HEK293 (cell line): ENCODE data around the gene LMTK3.

Experiments used
- YY1 ChIP-seq: fragments of 450-650 bp; formaldehyde crosslinking; IDR thresholded peaks from 2 replicates; pipeline ENCODE4 v1.5.1; 2018; ENCODE audit warnings: missing biosample characterization, missing genetic modification characterization
- ZFHX2 ChIP-seq: fragments of 450-650 bp; formaldehyde crosslinking; conservative IDR thresholded peaks from 2 replicates; pipeline ENCODE4 v1.5.1; 2016; ENCODE audit warnings: missing biosample characterization, missing genetic modification characterization
- ZFP3 ChIP-seq: fragments of 450-650 bp; formaldehyde crosslinking; IDR thresholded peaks from 2 replicates; pipeline ENCODE4 v1.5.1; 2016; ENCODE audit warnings: low read depth, missing biosample characterization, missing genetic modification characterization
- ZFP69B ChIP-seq: fragments of 450-650 bp; formaldehyde crosslinking; IDR thresholded peaks from 2 replicates; pipeline ENCODE4 v1.5.1; 2016; ENCODE audit warnings: missing biosample characterization, missing genetic modification characterization
- ZNF354C ChIP-seq: fragments of 450-650 bp; formaldehyde crosslinking; IDR thresholded peaks from 2 replicates; pipeline ENCODE4 v1.5.1; 2016; ENCODE audit warnings: missing biosample characterization, missing genetic modification characterization, low read depth, borderline replicate concordance
- ZNF37A ChIP-seq: fragments of 450-650 bp; IDR thresholded peaks from 2 replicates; pipeline ENCODE4 v1.5.1; 2018; ENCODE audit warnings: missing biosample characterization, missing genetic modification characterization
- ZNF391 ChIP-seq: fragments of 450-650 bp; formaldehyde crosslinking; IDR thresholded peaks from 2 replicates; pipeline ENCODE4 v1.5.1; 2016; ENCODE audit warnings: low read depth, missing biosample characterization, missing genetic modification characterization, borderline replicate concordance
- ZNF561 ChIP-seq: fragments of 450-650 bp; IDR thresholded peaks from 2 replicates; pipeline ENCODE4 v1.5.1; 2018; ENCODE audit warnings: missing biosample characterization, missing genetic modification characterization, borderline replicate concordance
- ZNF600 ChIP-seq: fragments of 450-650 bp; formaldehyde crosslinking; IDR thresholded peaks from 2 replicates; pipeline ENCODE4 v1.5.1; 2016; ENCODE audit warnings: missing biosample characterization, missing genetic modification characterization
- ZNF76 ChIP-seq: fragments of 450-650 bp; formaldehyde crosslinking; IDR thresholded peaks from 2 replicates; pipeline ENCODE4; 2016; ENCODE audit warnings: low read depth, missing biosample characterization, missing genetic modification characterization, borderline replicate concordance
- ZNF777 ChIP-seq: fragments of 450-650 bp; formaldehyde crosslinking; IDR thresholded peaks from 2 replicates; pipeline ENCODE4 v1.5.1; 2017; ENCODE audit warnings: missing biosample characterization, missing genetic modification characterization, borderline replicate concordance
- TF ChIP-seq, protein P1 (sequence below): fragments of 450-650 bp; formaldehyde crosslinking; IDR thresholded peaks from 2 replicates; pipeline ENCODE4 v1.5.1; 2016; ENCODE audit warnings: missing biosample characterization, missing genetic modification characterization
- TF ChIP-seq, protein P2 (sequence below): fragments of 450-650 bp; formaldehyde crosslinking; IDR thresholded peaks from 2 replicates; pipeline ENCODE4 v1.5.1; 2016; ENCODE audit warnings: missing biosample characterization, missing genetic modification characterization
- TF ChIP-seq, protein P3 (sequence below): fragments of 450-650 bp; formaldehyde crosslinking; IDR thresholded peaks from 2 replicates; pipeline ENCODE4 v1.5.1; 2016; ENCODE audit warnings: missing biosample characterization, missing genetic modification characterization
- TF ChIP-seq, protein P4 (sequence below): fragments of 450-650 bp; formaldehyde crosslinking; IDR thresholded peaks from 2 replicates; pipeline ENCODE4 v1.5.1; 2017; ENCODE audit warnings: missing biosample characterization, missing genetic modification characterization

The LMTK3 gene

DNA sequence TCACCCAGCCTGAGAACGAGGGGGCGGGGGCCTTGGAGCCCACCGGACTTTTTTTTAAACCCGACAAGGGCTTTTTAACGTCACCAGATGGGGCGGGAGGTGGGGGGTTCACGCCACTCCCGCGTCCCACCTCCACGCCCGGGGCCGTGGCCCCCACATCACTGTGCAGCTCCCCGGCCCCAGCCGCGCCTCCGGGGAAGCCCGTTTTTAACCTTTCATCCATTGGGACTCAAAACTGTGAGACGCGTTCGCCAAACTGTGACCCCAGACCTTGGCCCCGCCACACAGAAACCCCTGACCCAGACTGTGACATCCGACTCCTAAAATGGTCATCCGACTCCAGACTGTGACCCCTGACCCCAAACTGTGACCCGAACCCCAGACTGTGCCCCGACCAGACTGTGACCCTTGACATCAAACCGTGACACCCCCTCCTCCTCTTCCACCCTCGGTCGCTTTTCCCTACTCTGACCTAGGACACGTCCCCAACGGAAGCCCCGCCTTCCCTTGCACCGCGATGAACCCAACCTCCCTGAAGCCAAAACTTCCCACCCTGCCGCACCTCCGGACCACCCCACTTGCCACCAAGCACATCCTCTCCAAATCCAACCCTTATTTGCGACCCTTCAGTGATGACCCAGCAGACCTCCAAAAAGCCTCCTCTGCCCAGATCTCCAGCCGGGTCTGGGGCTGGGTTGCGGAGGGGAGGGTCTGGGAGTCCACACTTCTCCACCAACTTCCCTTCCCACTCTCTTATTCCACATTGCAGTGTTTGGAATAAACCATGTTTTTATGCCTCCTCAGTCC is 67.3 kb downstream of the LMTK3 start (continued):
- TF ChIP-seq ZFHX2 (tag by site-specific recombination): peak; percentile 31; the same call in 1 of the 2 replicates
- TF ChIP-seq, protein P1, sequence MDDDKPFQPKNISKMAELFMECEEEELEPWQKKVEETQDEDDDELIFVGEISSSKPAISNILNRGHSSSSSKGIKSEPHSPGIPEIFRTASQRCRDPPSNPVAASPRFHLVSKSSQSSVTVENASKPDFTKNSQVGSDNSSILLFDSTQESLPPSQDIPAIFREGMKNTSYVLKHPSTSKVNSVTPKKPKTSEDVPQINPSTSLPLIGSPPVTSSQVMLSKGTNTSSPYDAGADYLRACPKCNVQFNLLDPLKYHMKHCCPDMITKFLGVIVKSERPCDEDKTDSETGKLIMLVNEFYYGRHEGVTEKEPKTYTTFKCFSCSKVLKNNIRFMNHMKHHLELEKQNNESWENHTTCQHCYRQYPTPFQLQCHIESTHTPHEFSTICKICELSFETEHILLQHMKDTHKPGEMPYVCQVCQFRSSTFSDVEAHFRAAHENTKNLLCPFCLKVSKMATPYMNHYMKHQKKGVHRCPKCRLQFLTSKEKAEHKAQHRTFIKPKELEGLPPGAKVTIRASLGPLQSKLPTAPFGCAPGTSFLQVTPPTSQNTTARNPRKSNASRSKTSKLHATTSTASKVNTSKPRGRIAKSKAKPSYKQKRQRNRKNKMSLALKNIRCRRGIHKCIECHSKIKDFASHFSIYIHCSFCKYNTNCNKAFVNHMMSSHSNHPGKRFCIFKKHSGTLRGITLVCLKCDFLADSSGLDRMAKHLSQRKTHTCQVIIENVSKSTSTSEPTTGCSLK (tag by site-specific recombination): no peak
- TF ChIP-seq ZNF354C (tag by site-specific recombination): no peak
- TF ChIP-seq, protein P2, sequence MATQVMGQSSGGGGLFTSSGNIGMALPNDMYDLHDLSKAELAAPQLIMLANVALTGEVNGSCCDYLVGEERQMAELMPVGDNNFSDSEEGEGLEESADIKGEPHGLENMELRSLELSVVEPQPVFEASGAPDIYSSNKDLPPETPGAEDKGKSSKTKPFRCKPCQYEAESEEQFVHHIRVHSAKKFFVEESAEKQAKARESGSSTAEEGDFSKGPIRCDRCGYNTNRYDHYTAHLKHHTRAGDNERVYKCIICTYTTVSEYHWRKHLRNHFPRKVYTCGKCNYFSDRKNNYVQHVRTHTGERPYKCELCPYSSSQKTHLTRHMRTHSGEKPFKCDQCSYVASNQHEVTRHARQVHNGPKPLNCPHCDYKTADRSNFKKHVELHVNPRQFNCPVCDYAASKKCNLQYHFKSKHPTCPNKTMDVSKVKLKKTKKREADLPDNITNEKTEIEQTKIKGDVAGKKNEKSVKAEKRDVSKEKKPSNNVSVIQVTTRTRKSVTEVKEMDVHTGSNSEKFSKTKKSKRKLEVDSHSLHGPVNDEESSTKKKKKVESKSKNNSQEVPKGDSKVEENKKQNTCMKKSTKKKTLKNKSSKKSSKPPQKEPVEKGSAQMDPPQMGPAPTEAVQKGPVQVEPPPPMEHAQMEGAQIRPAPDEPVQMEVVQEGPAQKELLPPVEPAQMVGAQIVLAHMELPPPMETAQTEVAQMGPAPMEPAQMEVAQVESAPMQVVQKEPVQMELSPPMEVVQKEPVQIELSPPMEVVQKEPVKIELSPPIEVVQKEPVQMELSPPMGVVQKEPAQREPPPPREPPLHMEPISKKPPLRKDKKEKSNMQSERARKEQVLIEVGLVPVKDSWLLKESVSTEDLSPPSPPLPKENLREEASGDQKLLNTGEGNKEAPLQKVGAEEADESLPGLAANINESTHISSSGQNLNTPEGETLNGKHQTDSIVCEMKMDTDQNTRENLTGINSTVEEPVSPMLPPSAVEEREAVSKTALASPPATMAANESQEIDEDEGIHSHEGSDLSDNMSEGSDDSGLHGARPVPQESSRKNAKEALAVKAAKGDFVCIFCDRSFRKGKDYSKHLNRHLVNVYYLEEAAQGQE: no peak
- no peak for TF ChIP-seq ZNF777 (tag by site-specific recombination)
- TF ChIP-seq YY1: no peak
- no peak for TF ChIP-seq ZNF561 (tag by site-specific recombination)
- TF ChIP-seq, protein P3, sequence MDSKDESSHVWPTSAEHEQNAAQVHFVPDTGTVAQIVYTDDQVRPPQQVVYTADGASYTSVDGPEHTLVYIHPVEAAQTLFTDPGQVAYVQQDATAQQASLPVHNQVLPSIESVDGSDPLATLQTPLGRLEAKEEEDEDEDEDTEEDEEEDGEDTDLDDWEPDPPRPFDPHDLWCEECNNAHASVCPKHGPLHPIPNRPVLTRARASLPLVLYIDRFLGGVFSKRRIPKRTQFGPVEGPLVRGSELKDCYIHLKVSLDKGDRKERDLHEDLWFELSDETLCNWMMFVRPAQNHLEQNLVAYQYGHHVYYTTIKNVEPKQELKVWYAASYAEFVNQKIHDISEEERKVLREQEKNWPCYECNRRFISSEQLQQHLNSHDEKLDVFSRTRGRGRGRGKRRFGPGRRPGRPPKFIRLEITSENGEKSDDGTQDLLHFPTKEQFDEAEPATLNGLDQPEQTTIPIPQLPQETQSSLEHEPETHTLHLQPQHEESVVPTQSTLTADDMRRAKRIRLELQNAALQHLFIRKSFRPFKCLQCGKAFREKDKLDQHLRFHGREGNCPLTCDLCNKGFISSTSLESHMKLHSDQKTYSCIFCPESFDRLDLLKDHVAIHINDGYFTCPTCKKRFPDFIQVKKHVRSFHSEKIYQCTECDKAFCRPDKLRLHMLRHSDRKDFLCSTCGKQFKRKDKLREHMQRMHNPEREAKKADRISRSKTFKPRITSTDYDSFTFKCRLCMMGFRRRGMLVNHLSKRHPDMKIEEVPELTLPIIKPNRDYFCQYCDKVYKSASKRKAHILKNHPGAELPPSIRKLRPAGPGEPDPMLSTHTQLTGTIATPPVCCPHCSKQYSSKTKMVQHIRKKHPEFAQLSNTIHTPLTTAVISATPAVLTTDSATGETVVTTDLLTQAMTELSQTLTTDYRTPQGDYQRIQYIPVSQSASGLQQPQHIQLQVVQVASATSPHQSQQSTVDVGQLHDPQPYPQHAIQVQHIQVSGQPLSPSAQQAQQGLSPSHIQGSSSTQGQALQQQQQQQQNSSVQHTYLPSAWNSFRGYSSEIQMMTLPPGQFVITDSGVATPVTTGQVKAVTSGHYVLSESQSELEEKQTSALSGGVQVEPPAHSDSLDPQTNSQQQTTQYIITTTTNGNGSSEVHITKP (tag by site-specific recombination): peak; percentile 71
- TF ChIP-seq ZNF37A (tag by site-specific recombination): no peak
- peak; percentile 23; the same call in 1 of the 2 replicates for TF ChIP-seq ZNF391
- TF ChIP-seq ZNF600 (tag by site-specific recombination): peak; percentile 60; the same call in 1 of the 2 replicates
- TF ChIP-seq ZFP69B (tag by site-specific recombination): no peak
- no peak for TF ChIP-seq ZFP3 (tag by site-specific recombination)
- TF ChIP-seq, protein P4, sequence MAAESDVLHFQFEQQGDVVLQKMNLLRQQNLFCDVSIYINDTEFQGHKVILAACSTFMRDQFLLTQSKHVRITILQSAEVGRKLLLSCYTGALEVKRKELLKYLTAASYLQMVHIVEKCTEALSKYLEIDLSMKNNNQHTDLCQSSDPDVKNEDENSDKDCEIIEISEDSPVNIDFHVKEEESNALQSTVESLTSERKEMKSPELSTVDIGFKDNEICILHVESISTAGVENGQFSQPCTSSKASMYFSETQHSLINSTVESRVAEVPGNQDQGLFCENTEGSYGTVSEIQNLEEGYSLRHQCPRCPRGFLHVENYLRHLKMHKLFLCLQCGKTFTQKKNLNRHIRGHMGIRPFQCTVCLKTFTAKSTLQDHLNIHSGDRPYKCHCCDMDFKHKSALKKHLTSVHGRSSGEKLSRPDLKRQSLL (tag by site-specific recombination): no peak
- no peak for TF ChIP-seq ZNF76 (tag by site-specific recombination)
- TF ChIP-seq, all 188 proteins: peak for 13
